Esophagus squamous epithelium (tissue), 4 donors: ENCODE measurements around the gene STK17A.

ENCODE experiments used
- POLR2A ChIP-seq, 4 donors: fragments of 450-650 bp; IDR thresholded peaks; one replicate each; pipeline ENCODE4 v1.6.1; 2017; ENCODE audit warnings: antibody characterized with exemption in 4 of 4, mild to moderate bottlenecking in 4 of 4, moderate library complexity in 3 of 4
- TF ChIP-seq, protein P1 (sequence below), 6 experiments: fragments of 450-650 bp in 4 of 6; fragments of 200-600 bp in 2 of 6; sonication (generic) in 2 of 6; IDR thresholded peaks; one replicate each; pipeline ENCODE4 v1.5.1; 2016 to 2019; ENCODE audit warnings: antibody characterized with exemption in 6 of 6, mild to moderate bottlenecking in 4 of 6, moderate library complexity in 4 of 6

DNA sequence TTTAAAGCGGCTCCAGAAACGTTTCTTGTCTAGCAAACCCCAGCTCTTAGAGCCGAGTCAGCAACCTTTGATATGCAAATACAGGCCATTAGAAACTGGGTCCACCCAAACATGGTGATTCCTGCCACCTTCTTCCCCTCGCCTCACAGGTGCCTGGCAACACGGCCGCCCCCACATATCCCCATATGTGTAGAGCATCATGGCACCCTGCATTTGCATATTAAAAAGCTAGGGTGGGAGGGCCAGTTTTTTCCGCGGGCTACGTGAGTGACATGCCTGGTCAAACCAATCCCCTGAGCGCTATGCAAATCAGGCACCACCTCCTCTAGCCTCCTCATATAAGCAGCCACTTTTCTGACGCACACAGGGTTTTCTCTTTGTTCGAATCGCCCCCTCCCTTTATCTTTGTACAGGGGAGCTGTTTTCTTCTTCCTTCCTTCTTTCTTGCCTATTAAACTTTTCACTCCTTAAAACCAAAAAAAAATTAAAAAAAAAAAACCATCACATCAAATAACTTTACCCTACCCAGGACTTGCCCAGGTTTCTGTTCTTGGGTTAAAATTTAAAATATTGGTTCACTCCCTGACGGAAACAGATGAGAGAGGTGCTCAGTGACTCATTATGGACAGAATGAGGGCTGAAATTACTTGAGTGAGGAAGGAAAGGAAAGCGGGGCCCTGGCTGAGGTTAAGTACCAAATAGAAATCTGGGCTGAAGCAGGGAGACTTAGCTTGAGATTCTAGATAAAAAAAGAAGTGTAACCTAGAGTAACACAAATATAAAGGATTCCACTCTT lies 86.6 kb downstream of the STK17A start:
- no peak for TF ChIP-seq POLR2A (IDR thresholded peaks at IDR 0.05)
- TF ChIP-seq, protein P1, sequence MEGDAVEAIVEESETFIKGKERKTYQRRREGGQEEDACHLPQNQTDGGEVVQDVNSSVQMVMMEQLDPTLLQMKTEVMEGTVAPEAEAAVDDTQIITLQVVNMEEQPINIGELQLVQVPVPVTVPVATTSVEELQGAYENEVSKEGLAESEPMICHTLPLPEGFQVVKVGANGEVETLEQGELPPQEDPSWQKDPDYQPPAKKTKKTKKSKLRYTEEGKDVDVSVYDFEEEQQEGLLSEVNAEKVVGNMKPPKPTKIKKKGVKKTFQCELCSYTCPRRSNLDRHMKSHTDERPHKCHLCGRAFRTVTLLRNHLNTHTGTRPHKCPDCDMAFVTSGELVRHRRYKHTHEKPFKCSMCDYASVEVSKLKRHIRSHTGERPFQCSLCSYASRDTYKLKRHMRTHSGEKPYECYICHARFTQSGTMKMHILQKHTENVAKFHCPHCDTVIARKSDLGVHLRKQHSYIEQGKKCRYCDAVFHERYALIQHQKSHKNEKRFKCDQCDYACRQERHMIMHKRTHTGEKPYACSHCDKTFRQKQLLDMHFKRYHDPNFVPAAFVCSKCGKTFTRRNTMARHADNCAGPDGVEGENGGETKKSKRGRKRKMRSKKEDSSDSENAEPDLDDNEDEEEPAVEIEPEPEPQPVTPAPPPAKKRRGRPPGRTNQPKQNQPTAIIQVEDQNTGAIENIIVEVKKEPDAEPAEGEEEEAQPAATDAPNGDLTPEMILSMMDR (IDR thresholded peaks at IDR 0.05) = no peak
